ENCODE measurements around the gene PHKB.
A peak's percentile ranks its signal among the peaks of the same experiment; 100 is the strongest.
"Not testable (repeated sequence)": the region's sequence is repeated elsewhere in the genome, so short reads cannot be mapped to it uniquely, and the experiment has no call there.

The PHKB gene

GRCh38 chr16:47507701-47508100 lies 46.6 kb downstream of the PHKB start:
- ATAC-seq, result no peak

GRCh38 chr16:47511882-47512281 lies 50.8 kb downstream of the PHKB start:
- ATAC-seq, result no peak

GRCh38 chr16:47519037-47519436 lies 57.9 kb downstream of the PHKB start:
- peak; percentile 44 to 57 for ATAC-seq

GRCh38 chr16:47519546-47519945 lies 58.4 kb downstream of the PHKB start:
- no peak for ATAC-seq

- peak; percentile 72 to 78 for ATAC-seq
Observed at GRCh38 chr16:47519996-47520679, 59.0 kb downstream of the PHKB start.

- ATAC-seq, result peak; percentile 37 to 58
Observed at GRCh38 chr16:47523342-47524006, 62.3 kb downstream of the PHKB start.

GRCh38 chr16:47524007-47524405 lies 62.9 kb downstream of the PHKB start:
- no peak for ATAC-seq

GRCh38 chr16:47528431-47528830 lies 67.3 kb downstream of the PHKB start:
- ATAC-seq, result no peak

- ATAC-seq, result no peak
Observed at GRCh38 chr16:47533744-47534292, 72.7 kb downstream of the PHKB start.

- ATAC-seq, result no peak
Observed at GRCh38 chr16:47538472-47538871, 77.3 kb downstream of the PHKB start.

GRCh38 chr16:47539707-47540670 lies 78.9 kb downstream of the PHKB start:
- ATAC-seq, result not testable (repeated sequence)

GRCh38 chr16:47541135-47541534 lies 80.0 kb downstream of the PHKB start:
- not testable (repeated sequence) for ATAC-seq

GRCh38 chr16:47544255-47544654 lies 83.1 kb downstream of the PHKB start:
- not testable (repeated sequence) for ATAC-seq

GRCh38 chr16:47551185-47551584 lies 90.1 kb downstream of the PHKB start:
- not testable (repeated sequence) for ATAC-seq

GRCh38 chr16:47551767-47552166 lies 90.6 kb downstream of the PHKB start:
- not testable (repeated sequence) for ATAC-seq

GRCh38 chr16:47553853-47554564 lies 92.9 kb downstream of the PHKB start:
- ATAC-seq, result no peak

- ATAC-seq, result not testable (repeated sequence)
Observed at GRCh38 chr16:47554587-47554986, 93.5 kb downstream of the PHKB start.

- no peak for ATAC-seq
Observed at GRCh38 chr16:47561286-47561685, 100.2 kb downstream of the PHKB start.

GRCh38 chr16:47562366-47562765 lies 101.2 kb downstream of the PHKB start:
- ATAC-seq, result no peak

GRCh38 chr16:47565454-47565853 lies 104.3 kb downstream of the PHKB start:
- ATAC-seq, result no peak

GRCh38 chr16:47567321-47567720 lies 106.2 kb downstream of the PHKB start:
- ATAC-seq, result no peak

- ATAC-seq, result peak; percentile 67 to 71
Observed at GRCh38 chr16:47568351-47568750, 107.2 kb downstream of the PHKB start.

All from activated CD4-positive, CD25-positive, alpha-beta regulatory T cell treated with anti-CD3 and anti-CD28 coated beads, Interleukin-2, amount 50 U/mL, for 24 hours (primary cell).